ENCODE data around the gene ETF1. TPM values are rescaled to one million over a fixed set of nuclear protein-coding genes. Genes with fewer than 3 reads are reported as not detected.

ETF1 gene
- total and polyA plus RNA-seq, 4 experiments from 2014 or later: 31.1 to 46.5 (median 43.9) TPM

- Mint-ChIP-seq H3K9me3 (no peaks in the 10 kb centered on the region), H3K4me3 (peak overlapping the region in 3 of 8 donors; percentile 12 to 76 (median 44)), H3K36me3 (peaks cover 0 to under 1% of the 10 kb centered on the region in 2 donors), H3K27me3 (no peaks in the 10 kb centered on the region), H3K27ac (peak overlapping the region; percentile 4 to 99 (median 97)), H3K4me1 (peaks cover 15 to 57% (median 30%) of the 10 kb centered on the region in 4 donors)
- H3K9me3 ChIP-seq (ENCODE audit: control insufficient read depth in 1 of 2, low read length in 2 of 2): no peaks in the 10 kb centered on the region
- H3K27me3 ChIP-seq (ENCODE audit: insufficient read depth, low read length): no peaks in the 10 kb centered on the region
- ChIA-PET POLR2A (ENCODE audit: partially characterized antibody) (interaction anchor here (0.8 to 1.5 kb wide), 2 partner anchors 33 to 83 kb away, joined by 3 to 9 read pairs; partner anchors contain the start of gene ETF1), CTCF (ENCODE audit: partially characterized antibody) (interaction anchor here (4.9 to 21.4 kb wide), 2 partner anchors 10 to 39 kb away, joined by 39 to 507 read pairs; no protein-coding TSS in a partner anchor)
- intact Hi-C loops (cut with micrococcal nuclease): no loop called here
- no peak overlapping the region for H3K4me3 ChIP-seq (ENCODE audit: low read length in 2 of 2)
- H3K27ac ChIP-seq (ENCODE audit: low read depth, low read length): peak overlapping the region; percentile 33
- H3K36me3 ChIP-seq (ENCODE audit: insufficient read depth, low read length): no peaks in the 10 kb centered on the region
- DNase-seq: no peak
- H3K4me1 ChIP-seq (ENCODE audit: insufficient read depth, low read length): peaks cover 38% of the 10 kb centered on the region
Observed at GRCh38 chr5:138460032-138460693, 82.9 kb downstream of the ETF1 start.

DNA sequence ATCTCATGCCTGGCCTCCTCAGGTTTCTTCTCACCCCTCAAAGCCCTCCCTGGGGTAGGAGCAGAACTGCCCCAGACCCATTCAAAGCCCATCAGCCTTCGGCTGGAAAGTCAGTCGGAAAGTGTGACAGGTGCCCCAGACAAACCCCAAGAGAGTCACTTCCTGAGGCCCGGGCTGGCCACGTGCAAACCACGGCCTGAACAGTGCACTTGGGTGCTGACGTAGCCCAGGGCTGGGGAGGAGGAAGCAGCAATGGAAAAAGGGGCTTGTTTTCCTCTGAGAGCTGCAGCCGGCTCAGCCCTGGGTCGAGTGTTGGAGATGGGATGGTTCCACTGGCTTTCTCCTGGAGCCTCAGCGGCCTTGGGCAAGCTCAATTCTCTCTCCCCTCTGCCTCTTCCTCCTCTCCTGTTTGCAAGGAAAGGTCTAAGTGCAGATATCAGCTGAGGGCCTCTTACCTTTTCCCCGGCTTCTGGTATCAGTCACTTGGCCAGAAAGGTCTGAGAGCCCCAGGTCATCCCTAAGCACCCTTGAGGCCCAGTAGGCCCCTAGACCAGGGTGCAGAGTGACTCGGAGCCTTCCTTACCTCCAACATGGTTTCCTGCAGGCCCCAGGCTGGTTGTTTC, 83.6 kb downstream of the ETF1 start:
- Histone ChIP-seq H3K4me1 (ENCODE audit: insufficient read depth, low read length) (peaks cover 38% of the 10 kb centered on the region), H3K36me3 (ENCODE audit: insufficient read depth, low read length) (no peaks in the 10 kb centered on the region), H3K4me3 (ENCODE audit: low read length in 2 of 2) (no peak overlapping the region), H3K27me3 (ENCODE audit: insufficient read depth, low read length) (no peaks in the 10 kb centered on the region), H3K27ac (ENCODE audit: low read depth, low read length) (peak overlapping the region; percentile 33), H3K9me3 (ENCODE audit: control insufficient read depth in 1 of 2, low read length in 2 of 2) (no peaks in the 10 kb centered on the region)
- no peaks in the 10 kb centered on the region for H3K27me3 Mint-ChIP-seq
- DNase-seq: peak; percentile 71 to 97 (median 76)
- no peaks in the 10 kb centered on the region for H3K36me3 Mint-ChIP-seq
- CTCF ChIA-PET (ENCODE audit: partially characterized antibody): interaction anchor here (4.9 to 21.4 kb wide), 2 partner anchors 9 to 40 kb away, joined by 39 to 507 read pairs; no protein-coding TSS in a partner anchor
- no peaks in the 10 kb centered on the region for H3K9me3 Mint-ChIP-seq
- peak overlapping the region; percentile 97 to 99 (median 98) for H3K27ac Mint-ChIP-seq
- intact Hi-C loops (cut with micrococcal nuclease): no loop called here
- H3K4me1 Mint-ChIP-seq: peaks cover 15 to 55% (median 30%) of the 10 kb centered on the region in 4 donors
- POLR2A ChIA-PET (ENCODE audit: partially characterized antibody): interaction anchor here (1.5 kb wide), 1 partner anchor 84 kb away, joined by 9 read pairs; the partner anchor contains the start of gene ETF1
- H3K4me3 Mint-ChIP-seq: peak overlapping the region in 7 of 8 donors; percentile 38 to 81 (median 67)

GRCh38 chr5:138458856-138459255, 84.2 kb downstream of the ETF1 start:
- Mint-ChIP-seq H3K36me3 (no peaks in the 10 kb centered on the region), H3K27me3 (no peaks in the 10 kb centered on the region), H3K4me1 (peaks cover 15 to 54% (median 30%) of the 10 kb centered on the region in 4 donors), H3K4me3 (peak overlapping the region in 6 of 8 donors; percentile 58 to 81 (median 70)), H3K9me3 (no peaks in the 10 kb centered on the region), H3K27ac (peak overlapping the region; percentile 97 to 99 (median 98))
- no peak for DNase-seq
- Histone ChIP-seq H3K9me3 (ENCODE audit: control insufficient read depth in 1 of 2, low read length in 2 of 2) (no peaks in the 10 kb centered on the region), H3K27ac (ENCODE audit: low read depth, low read length) (peak overlapping the region; percentile 33), H3K4me1 (ENCODE audit: insufficient read depth, low read length) (peaks cover 38% of the 10 kb centered on the region), H3K27me3 (ENCODE audit: insufficient read depth, low read length) (no peaks in the 10 kb centered on the region), H3K4me3 (ENCODE audit: low read length in 2 of 2) (no peak overlapping the region), H3K36me3 (ENCODE audit: insufficient read depth, low read length) (no peaks in the 10 kb centered on the region)
- CTCF ChIA-PET (ENCODE audit: partially characterized antibody): interaction anchor here (4.9 to 21.4 kb wide), 2 partner anchors 8 to 40 kb away, joined by 39 to 507 read pairs; no protein-coding TSS in a partner anchor
- intact Hi-C loops (cut with micrococcal nuclease): no loop called here
- POLR2A ChIA-PET (ENCODE audit: partially characterized antibody): interaction anchor here (1.5 kb wide), 1 partner anchor 85 kb away, joined by 9 read pairs; the partner anchor contains the start of gene ETF1

DNA sequence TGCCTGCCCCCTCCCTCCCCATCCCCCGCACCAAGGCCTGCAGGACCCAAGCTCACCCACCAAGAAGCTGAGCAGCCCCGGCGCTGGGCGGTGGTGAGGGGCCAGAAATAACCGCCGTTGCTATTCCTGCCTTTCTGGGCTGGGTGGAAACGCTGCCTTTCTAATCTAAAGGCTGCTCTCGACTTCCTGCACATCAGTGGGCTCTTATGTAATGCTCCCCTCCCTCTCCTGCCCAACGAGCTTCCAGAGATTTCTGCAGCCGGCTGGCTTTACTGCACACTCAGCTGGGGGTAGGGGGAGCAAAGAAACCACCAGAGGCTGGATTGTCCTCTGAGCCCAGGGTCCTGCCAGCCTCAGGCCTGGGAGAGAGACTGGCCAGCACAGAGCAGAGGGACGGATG, 84.7 kb downstream of the ETF1 start:
- CTCF ChIA-PET (ENCODE audit: partially characterized antibody): interaction anchor here (4.9 to 21.4 kb wide), 2 partner anchors 8 to 41 kb away, joined by 39 to 507 read pairs; no protein-coding TSS in a partner anchor
- DNase-seq: no peak
- Histone ChIP-seq H3K4me3 (ENCODE audit: low read length in 2 of 2) (no peak overlapping the region), H3K36me3 (ENCODE audit: insufficient read depth, low read length) (no peaks in the 10 kb centered on the region), H3K4me1 (ENCODE audit: insufficient read depth, low read length) (peaks cover 33% of the 10 kb centered on the region), H3K27me3 (ENCODE audit: insufficient read depth, low read length) (no peaks in the 10 kb centered on the region), H3K27ac (ENCODE audit: low read depth, low read length) (no peak overlapping the region), H3K9me3 (ENCODE audit: control insufficient read depth in 1 of 2, low read length in 2 of 2) (no peaks in the 10 kb centered on the region)
- intact Hi-C loops (cut with micrococcal nuclease): no loop called here
- Mint-ChIP-seq H3K4me1 (peaks cover 15 to 50% (median 28%) of the 10 kb centered on the region in 4 donors), H3K27me3 (no peaks in the 10 kb centered on the region), H3K27ac (peak overlapping the region in 5 of 7 donors; percentile 66 to 99 (median 98)), H3K4me3 (no peak overlapping the region), H3K36me3 (no peaks in the 10 kb centered on the region), H3K9me3 (no peaks in the 10 kb centered on the region)
- POLR2A ChIA-PET (ENCODE audit: partially characterized antibody): no interaction called here

DNA sequence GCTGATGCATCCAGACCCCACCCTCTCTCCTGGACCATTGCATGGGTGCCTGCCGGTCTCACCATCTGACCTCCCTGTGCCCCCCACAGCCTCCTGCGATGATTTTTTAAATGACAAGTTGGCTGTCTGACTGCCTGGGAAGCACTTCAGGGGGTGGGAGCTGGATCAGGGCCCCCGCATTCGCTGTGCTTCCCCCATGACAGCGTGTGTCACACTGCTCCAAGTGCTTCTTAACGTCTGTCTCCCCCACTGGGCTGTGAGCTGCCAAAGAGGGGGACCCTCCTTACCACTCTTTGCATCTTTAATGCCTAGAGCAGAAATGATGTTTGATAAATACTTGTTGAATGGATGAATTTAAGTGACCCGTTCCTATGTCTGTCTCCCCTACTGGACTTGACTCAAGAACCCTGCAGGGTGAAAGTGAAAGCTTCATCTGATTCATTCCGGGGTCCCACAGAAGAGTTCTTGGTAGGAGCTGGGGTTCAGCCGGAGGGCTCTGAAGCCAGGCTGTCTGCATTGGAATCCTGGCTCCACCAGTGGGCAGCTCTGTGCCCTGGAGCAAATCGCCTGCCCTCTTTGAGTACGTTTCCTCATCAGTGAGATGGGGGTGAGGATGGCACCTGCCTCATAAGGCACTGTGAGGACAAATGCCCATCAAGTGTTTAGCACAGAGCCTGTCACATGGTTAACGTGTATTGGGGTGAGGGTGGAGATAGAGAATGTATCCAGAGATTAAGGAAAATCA, 85.3 kb downstream of the ETF1 start:
- H3K27ac ChIP-seq (ENCODE audit: low read depth, low read length): no peak overlapping the region
- no peaks in the 10 kb centered on the region for H3K36me3 Mint-ChIP-seq
- ChIA-PET CTCF (ENCODE audit: partially characterized antibody) (interaction anchor here (4.9 to 21.4 kb wide), 2 partner anchors 7 to 41 kb away, joined by 39 to 507 read pairs; no protein-coding TSS in a partner anchor), POLR2A (ENCODE audit: partially characterized antibody) (no interaction called here)
- peak overlapping the region in 6 of 7 donors; percentile 62 to 98 (median 76) for H3K27ac Mint-ChIP-seq
- no peaks in the 10 kb centered on the region for H3K9me3 Mint-ChIP-seq
- H3K4me3 Mint-ChIP-seq: peak overlapping the region in 3 of 8 donors; percentile 19 to 48 (median 22)
- intact Hi-C loops (cut with micrococcal nuclease): no loop called here
- no peaks in the 10 kb centered on the region for H3K27me3 Mint-ChIP-seq
- H3K4me3 ChIP-seq (ENCODE audit: low read length in 2 of 2): no peak overlapping the region
- H3K9me3 ChIP-seq (ENCODE audit: control insufficient read depth in 1 of 2, low read length in 2 of 2): no peaks in the 10 kb centered on the region
- H3K4me1 ChIP-seq (ENCODE audit: insufficient read depth, low read length): peaks cover 29% of the 10 kb centered on the region
- no peaks in the 10 kb centered on the region for H3K36me3 ChIP-seq (ENCODE audit: insufficient read depth, low read length)
- no peaks in the 10 kb centered on the region for H3K27me3 ChIP-seq (ENCODE audit: insufficient read depth, low read length)
- no peak for DNase-seq
- peaks cover 15 to 49% (median 27%) of the 10 kb centered on the region in 4 donors for H3K4me1 Mint-ChIP-seq
